ENCODE results near the gene CDC37L1.

GRCh38 chr9:4732890-4733289 lies 53.5 kb downstream of the CDC37L1 start:
- TF ChIP-seq CTCF (IDR thresholded peaks at IDR 0.05) (no peak), POLR2A (IDR thresholded peaks at IDR 0.05) (no peak)
